HEK293 (cell line): ENCODE results near the gene IQSEC1.

Experiments
- CTCF ChIA-PET: fragments of 350-600 bp; formaldehyde crosslinking; extraction: SDS; loops from one replicate; lab custom pipeline; 2021; ENCODE audit warnings: antibody characterized with exemption; lab: Yijun Ruan, JAX
- POLR2A ChIA-PET: fragments of 300-600 bp; formaldehyde crosslinking; extraction: SDS; loops from one replicate; lab custom pipeline; 2020; ENCODE audit warnings: antibody characterized with exemption, inconsistent platforms; lab: Yijun Ruan, JAX
- H3K27ac ChIP-seq: fragments of 200-500 bp; sonication (Bioruptor generic); 2 replicates; pipeline ENCODE4 v1.5.1; 2014; ENCODE audit warnings: low read depth, low read length, control low read depth, inconsistent platforms; ENCODE audit errors: extremely low read depth
- H3K36me3 ChIP-seq, 2 experiments: fragments of 200-500 bp in 1 of 2; sonication (Bioruptor generic) in 1 of 2; 1 replicate in 1 of 2; 2 replicates in 1 of 2; pipeline ENCODE4 v1.5.1; 2014 to 2017; ENCODE audit warnings: inconsistent platforms in 2 of 2, low read length in 2 of 2; ENCODE audit not compliant: control insufficient read depth in 2 of 2, insufficient read depth in 1 of 2
- H3K4me1 ChIP-seq: fragments of 200-500 bp; sonication (Bioruptor generic); 2 replicates; pipeline ENCODE4 v1.5.1; 2014; ENCODE audit warnings: mild to moderate bottlenecking, low read length, inconsistent platforms; ENCODE audit not compliant: control insufficient read depth, insufficient read depth
- H3K4me3 ChIP-seq: 2 replicates; pipeline ENCODE4 v1.5.1; 2011; ENCODE audit warnings: low read depth, mild to moderate bottlenecking, control low read depth, low read length, moderate library complexity
- H3K9me3 ChIP-seq: fragments of 200-500 bp; sonication (Bioruptor generic); 2 replicates; pipeline ENCODE4 v1.5.1; 2014; ENCODE audit warnings: low read depth, low read length, inconsistent platforms; ENCODE audit not compliant: control insufficient read depth, insufficient read depth
- AEBP2 ChIP-seq: fragments of 450-650 bp; formaldehyde crosslinking; IDR thresholded peaks from 2 replicates; pipeline ENCODE4 v1.5.1; 2016; ENCODE audit warnings: missing biosample characterization, missing genetic modification characterization, borderline replicate concordance
- MEIS1 ChIP-seq: sonication (generic); formaldehyde crosslinking; IDR thresholded peaks from 2 replicates; pipeline ENCODE4 v1.8.1; 2022; ENCODE audit warnings: missing genetic modification reagents, mild to moderate bottlenecking, borderline replicate concordance
- OVOL3 ChIP-seq: fragments of 450-650 bp; formaldehyde crosslinking; IDR thresholded peaks from 2 replicates; pipeline ENCODE4 v1.5.1; 2016; ENCODE audit warnings: missing biosample characterization, missing genetic modification characterization
- SP2 ChIP-seq: fragments of 450-650 bp; formaldehyde crosslinking; IDR thresholded peaks from 2 replicates; pipeline ENCODE4 v1.5.1; 2016; ENCODE audit warnings: missing biosample characterization, missing genetic modification characterization
- ZBTB10 ChIP-seq: fragments of 450-650 bp; formaldehyde crosslinking; IDR thresholded peaks from 2 replicates; pipeline ENCODE4 v1.5.1; 2016; ENCODE audit warnings: missing biosample characterization, missing genetic modification characterization
- ZBTB11 ChIP-seq: fragments of 450-650 bp; formaldehyde crosslinking; conservative IDR thresholded peaks from 2 replicates; pipeline ENCODE4 v1.5.1; 2016; ENCODE audit warnings: low read depth, missing biosample characterization, missing genetic modification characterization
- ZNF223 ChIP-seq: fragments of 450-650 bp; formaldehyde crosslinking; IDR thresholded peaks from 2 replicates; pipeline ENCODE4 v1.5.1; 2016; ENCODE audit warnings: missing biosample characterization, missing genetic modification characterization
- ZNF449 ChIP-seq: fragments of 450-650 bp; formaldehyde crosslinking; IDR thresholded peaks from 2 replicates; pipeline ENCODE4 v1.5.1; 2017; ENCODE audit warnings: missing biosample characterization, mild to moderate bottlenecking, missing genetic modification characterization, moderate library complexity
- ZNF488 ChIP-seq: fragments of 450-650 bp; formaldehyde crosslinking; IDR thresholded peaks from 2 replicates; pipeline ENCODE4 v1.5.1; 2016; ENCODE audit warnings: missing biosample characterization, missing genetic modification characterization
- ZNF510 ChIP-seq: fragments of 450-650 bp; formaldehyde crosslinking; IDR thresholded peaks from 2 replicates; pipeline ENCODE4 v1.5.1; 2018; ENCODE audit warnings: mild to moderate bottlenecking, missing genetic modification characterization, missing biosample characterization; ENCODE audit not compliant: insufficient replicate concordance
- ZNF585B ChIP-seq: fragments of 450-650 bp; formaldehyde crosslinking; IDR thresholded peaks from 2 replicates; pipeline ENCODE4 v1.5.1; 2016; ENCODE audit warnings: missing biosample characterization, missing genetic modification characterization
- ZNF677 ChIP-seq: fragments of 450-650 bp; IDR thresholded peaks from 2 replicates; pipeline ENCODE4 v1.5.0; 2018; ENCODE audit warnings: missing biosample characterization, mild to moderate bottlenecking, missing genetic modification characterization, moderate library complexity
- ZNF692 ChIP-seq: fragments of 450-650 bp; formaldehyde crosslinking; IDR thresholded peaks from 2 replicates; pipeline ENCODE4 v1.5.1; 2016; ENCODE audit warnings: missing biosample characterization, missing genetic modification characterization
- ZNF785 ChIP-seq: fragments of 450-650 bp; formaldehyde crosslinking; IDR thresholded peaks from 2 replicates; pipeline ENCODE4 v1.5.1; 2016; ENCODE audit warnings: missing biosample characterization, missing genetic modification characterization
- ZNF830 ChIP-seq: fragments of 450-650 bp; IDR thresholded peaks from 2 replicates; pipeline ENCODE4 v1.5.0; 2018; ENCODE audit warnings: missing biosample characterization, missing genetic modification characterization, low read depth, mild to moderate bottlenecking, moderate library complexity
- ZSCAN4 ChIP-seq: fragments of 450-650 bp; formaldehyde crosslinking; IDR thresholded peaks from 2 replicates; pipeline ENCODE4 v1.5.1; 2017; ENCODE audit warnings: missing biosample characterization, missing genetic modification characterization

Gene IQSEC1

GRCh38 chr3:13053420-13053819, 19.8 kb downstream of the IQSEC1 start (continued):
- TF ChIP-seq ZNF692 = no peak
- TF ChIP-seq ZBTB11 = no peak
- no peak for TF ChIP-seq ZNF510
- TF ChIP-seq ZNF830 (tag by site-specific recombination) = no peak
- no peak for TF ChIP-seq MEIS1 (CRISPR knock-in tag)
- no peak for TF ChIP-seq ZNF449 (tag by site-specific recombination)
- no peak for TF ChIP-seq ZNF585B (tag by site-specific recombination)
- no peak for TF ChIP-seq ZNF785 (tag by site-specific recombination)
- TF ChIP-seq ZBTB10 (tag by site-specific recombination) = no peak
- no peak for TF ChIP-seq ZNF677 (tag by site-specific recombination)

GRCh38 chr3:13052191-13052820, 20.9 kb downstream of the IQSEC1 start:
- H3K36me3 ChIP-seq = no peaks in the 10 kb centered on the region
- TF ChIP-seq ZNF488 (tag by site-specific recombination) (no peak), SP2 (tag by site-specific recombination) (no peak), AEBP2 (tag by site-specific recombination) (no peak), ZSCAN4 (tag by site-specific recombination) (no peak), ZNF223 (no peak), OVOL3 (tag by site-specific recombination) (no peak)
- no peak overlapping the region for H3K4me3 ChIP-seq
- no peak overlapping the region for H3K27ac ChIP-seq
- no peaks in the 10 kb centered on the region for H3K9me3 ChIP-seq
- ChIA-PET POLR2A (no interaction called here), CTCF (no interaction called here)
- no peaks in the 10 kb centered on the region for H3K4me1 ChIP-seq
